AG04449 (cell line): ENCODE measurements around the gene KCNA2.
A peak's percentile ranks its signal among the peaks of the same experiment; 100 is the strongest.

Source experiments
- CTCF ChIA-PET: fragments of 350-600 bp; formaldehyde crosslinking; extraction: SDS; loops from one replicate; lab custom pipeline; 2021; ENCODE audit warnings: antibody characterized with exemption; lab: Yijun Ruan, JAX
- POLR2A ChIA-PET: fragments of 400-600, 350-600 bp; formaldehyde crosslinking; extraction: SDS; loops from one replicate; lab custom pipeline; 2020; ENCODE audit warnings: antibody characterized with exemption, inconsistent platforms; lab: Yijun Ruan, JAX
- DNase-seq: peaks from one replicate; pipeline ENCODE4 v3.0.0-alpha.2; 2010; ENCODE audit warnings: low read depth, low spot score
- H3K4me3 ChIP-seq: 2 replicates; pipeline ENCODE4 v1.5.1; 2011; ENCODE audit warnings: low read depth, mild to moderate bottlenecking, control low read depth, low read length
- CTCF ChIP-seq: IDR thresholded peaks from one replicate; pipeline ENCODE4 v1.5.1; 2011; ENCODE audit warnings: mild to moderate bottlenecking, moderate library complexity, low read length, control low read depth, inconsistent platforms; ENCODE audit not compliant: insufficient read depth; ENCODE audit errors: missing control alignments

KCNA2 gene

GRCh38 chr1:110607536-110608230 is 1.5 kb upstream of the KCNA2 start:
- no peak overlapping the region for H3K4me3 ChIP-seq
- no peak for TF ChIP-seq CTCF
- DNase-seq: no peak
- CTCF ChIA-PET: interaction anchor here (1.6 to 4.1 kb wide), 3 partner anchors 9 to 53 kb away, joined by 4 to 16 read pairs (median 7); no protein-coding TSS in a partner anchor
- POLR2A ChIA-PET: no interaction called here

DNA sequence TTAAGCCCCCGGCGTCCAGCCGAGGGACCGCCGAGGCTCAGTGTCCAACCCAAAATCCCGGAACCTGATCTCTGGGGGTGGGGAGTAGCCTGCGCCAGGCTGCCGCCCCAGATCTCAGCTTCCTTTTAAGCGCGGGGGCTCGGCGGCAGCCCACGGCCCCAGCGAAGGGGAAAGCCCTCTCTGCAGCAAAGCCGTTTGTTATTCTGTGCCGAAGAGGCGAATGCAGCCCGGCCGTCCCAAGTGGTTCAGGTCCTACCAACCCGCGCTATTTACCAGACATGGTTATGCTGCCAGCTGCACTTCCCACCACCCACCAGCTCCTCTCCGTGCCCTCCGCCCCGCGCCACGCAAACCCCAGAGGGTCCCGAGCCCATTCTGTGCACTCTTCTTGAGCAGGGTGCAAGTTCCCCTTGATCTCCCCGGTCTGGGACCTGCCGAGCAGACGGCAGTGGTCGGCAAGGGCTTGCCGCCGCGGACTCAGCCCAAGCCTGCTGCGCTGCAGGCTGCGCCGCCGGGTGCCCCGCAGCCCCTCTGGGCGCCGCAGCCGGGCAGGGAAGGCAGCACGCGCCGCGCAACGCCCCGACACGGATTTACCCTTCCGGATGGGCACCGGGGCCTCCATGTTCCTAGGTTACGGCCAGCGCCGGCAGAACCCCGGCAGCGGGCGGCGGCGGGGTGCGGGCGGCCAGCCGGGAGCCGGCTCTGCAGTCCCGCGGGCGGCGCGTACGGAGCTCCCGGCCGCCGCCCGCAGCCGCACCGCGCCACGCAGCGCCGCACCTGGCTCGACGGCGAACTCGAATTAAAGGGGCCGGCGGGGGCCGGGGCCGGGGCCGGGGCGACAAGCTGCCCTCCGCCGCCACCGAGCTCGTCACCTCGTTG is 738 bp upstream of the KCNA2 start:
- ChIA-PET CTCF (interaction anchor here (1.6 to 4.1 kb wide), 3 partner anchors 9 to 52 kb away, joined by 4 to 16 read pairs (median 7); no protein-coding TSS in a partner anchor), POLR2A (no interaction called here)
- TF ChIP-seq CTCF: no peak
- DNase-seq: no peak
- peak overlapping the region; percentile 23 for H3K4me3 ChIP-seq

GRCh38 chr1:110605446-110605845 is 712 bp downstream of the KCNA2 start:
- CTCF ChIA-PET: interaction anchor here (0.6 to 4.1 kb wide), 6 partner anchors 9 to 160 kb away, joined by 3 to 16 read pairs (median 3); no protein-coding TSS in a partner anchor
- H3K4me3 ChIP-seq: no peak overlapping the region
- TF ChIP-seq CTCF: no peak
- DNase-seq: no peak
- POLR2A ChIA-PET: no interaction called here

DNA sequence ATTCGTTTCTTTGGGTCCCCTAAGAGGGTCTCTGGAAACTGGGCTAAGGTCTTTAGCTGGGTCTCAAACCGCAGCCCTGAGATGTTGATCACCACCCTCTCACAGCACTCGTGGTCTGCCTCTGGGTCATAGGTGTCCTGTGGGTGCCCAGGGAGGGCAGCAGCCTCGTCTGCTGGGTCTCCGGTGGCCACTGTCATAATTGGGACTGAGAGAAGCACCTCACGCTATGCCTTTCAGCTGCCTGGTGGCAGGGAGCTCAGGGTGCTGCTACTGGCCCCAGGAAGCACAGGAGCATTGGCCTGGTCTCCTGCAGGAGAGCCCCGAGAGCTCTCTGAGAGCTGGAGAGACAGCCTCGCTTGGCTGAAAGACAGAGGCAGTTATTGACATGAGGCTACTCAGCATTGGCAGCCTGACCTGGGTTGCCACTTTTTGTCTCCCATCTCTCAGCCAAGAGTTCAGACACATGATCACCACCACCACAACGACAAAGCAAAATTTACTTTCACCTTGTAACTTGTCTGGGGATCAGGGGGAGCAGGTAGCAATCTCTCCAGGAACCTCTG is 1.5 kb downstream of the KCNA2 start:
- DNase-seq: no peak
- POLR2A ChIA-PET: no interaction called here
- no peak overlapping the region for H3K4me3 ChIP-seq
- CTCF ChIA-PET: interaction anchor here (0.9 to 4.1 kb wide), 4 partner anchors 9 to 161 kb away, joined by 3 to 16 read pairs (median 3); no protein-coding TSS in a partner anchor
- TF ChIP-seq CTCF: no peak

DNA sequence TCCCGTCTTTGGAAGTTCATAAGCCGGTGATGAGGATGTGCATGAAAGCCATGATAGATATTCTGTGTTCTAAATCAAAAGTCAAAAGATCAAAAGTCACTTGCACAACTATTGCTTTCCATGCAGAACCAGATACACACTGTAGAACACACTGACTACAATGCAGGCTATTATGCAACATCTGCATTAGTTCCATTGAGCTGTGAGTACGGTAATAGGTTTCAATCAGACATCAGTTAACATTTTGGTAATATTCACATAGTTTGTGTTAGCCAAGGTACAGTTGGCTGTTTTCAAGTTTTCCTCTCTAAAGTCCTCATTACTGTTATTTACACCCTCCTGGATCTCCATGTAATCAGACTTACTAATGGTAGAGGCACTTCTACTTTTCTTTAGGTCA is 3.1 kb downstream of the KCNA2 start:
- no peak for TF ChIP-seq CTCF
- ChIA-PET CTCF (no interaction called here), POLR2A (no interaction called here)
- H3K4me3 ChIP-seq: no peak overlapping the region
- DNase-seq: no peak

DNA sequence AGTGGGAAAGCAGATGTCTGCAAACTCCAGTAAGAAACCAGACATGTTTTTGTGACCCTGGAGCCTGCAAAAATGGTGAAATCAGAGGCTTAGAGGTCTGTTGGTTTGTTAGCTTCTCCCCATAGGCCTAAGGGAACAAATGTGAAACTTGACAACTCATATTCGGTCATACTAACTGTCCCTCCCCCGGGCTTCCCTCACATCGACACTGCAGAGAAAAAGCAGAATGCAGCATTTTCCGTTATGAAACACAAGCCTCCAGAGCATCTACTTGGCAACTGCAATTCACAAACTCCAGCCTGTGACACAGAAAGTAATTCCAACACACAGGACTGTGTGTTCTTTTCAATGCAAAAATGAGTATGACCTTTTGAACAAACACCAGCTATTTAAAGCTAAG is 3.7 kb downstream of the KCNA2 start:
- ChIA-PET CTCF (no interaction called here), POLR2A (no interaction called here)
- no peak overlapping the region for H3K4me3 ChIP-seq
- no peak for DNase-seq
- no peak for TF ChIP-seq CTCF
